OCI-LY3 (cell line): ENCODE measurements around the gene ARID3B.

Experiments used
- CTCF ChIP-seq: fragments of 200-600, 300-600 bp; sonication (generic); IDR thresholded peaks from 2 replicates; pipeline ENCODE4 v1.5.1; 2014; ENCODE audit warnings: antibody characterized with exemption, low read length, low read depth
- EZH2phosphoT487 ChIP-seq: fragments of 200-600 bp; shearing (Covaris generic); IDR thresholded peaks from 2 replicates; pipeline ENCODE4 v1.6.1; 2018; ENCODE audit warnings: antibody characterized with exemption, mixed run types, low read depth

- TF ChIP-seq CTCF (peak; percentile 97), EZH2phosphoT487 (no peak)
Observed at GRCh38 chr15:74635228-74635627, 94.2 kb downstream of the ARID3B start.
